Liver (tissue), 9 donors: Measurements from ENCODE around the gene SS18L1. TPM values are rescaled to one million over a fixed set of nuclear protein-coding genes. Genes with fewer than 3 reads are reported as not detected.

ENCODE experiments used
- DNase-seq: peaks from one replicate; pipeline ENCODE4 v3.0.0-alpha.2; 2017; ENCODE audit warnings: low spot score
- H3K27ac ChIP-seq, 2 donors: one replicate each; pipeline ENCODE4 v1.7.0; 2013; ENCODE audit warnings: inconsistent platforms in 2 of 2, low read length in 2 of 2, control low read depth in 1 of 2, low read depth in 1 of 2, mild to moderate bottlenecking in 1 of 2
- H3K27me3 ChIP-seq, 4 donors: one replicate each; pipeline versions ENCODE4 v1.6.1 to v1.7.0; 2013; ENCODE audit warnings: low read length in 3 of 4, inconsistent platforms in 1 of 4, mild to moderate bottlenecking in 1 of 4, moderate library complexity in 1 of 4; ENCODE audit not compliant: control insufficient read depth in 4 of 4, insufficient read depth in 4 of 4
- H3K36me3 ChIP-seq, 4 donors: one replicate each; pipeline versions ENCODE4 v1.6.1 to v1.7.0; 2013; ENCODE audit warnings: low read length in 3 of 4, mild to moderate bottlenecking in 3 of 4, low read depth in 1 of 4, moderate library complexity in 1 of 4; ENCODE audit not compliant: control insufficient read depth in 4 of 4, insufficient read depth in 3 of 4
- H3K4me1 ChIP-seq, 4 donors: one replicate each; pipeline versions ENCODE4 v1.6.1 to v1.7.0; 2013; ENCODE audit warnings: low read length in 3 of 4, mild to moderate bottlenecking in 3 of 4, moderate library complexity in 1 of 4; ENCODE audit not compliant: control insufficient read depth in 4 of 4, insufficient read depth in 4 of 4
- H3K4me3 ChIP-seq, 3 donors: one replicate each; pipeline versions ENCODE4 v1.6.1 to v1.7.0; 2013; ENCODE audit warnings: low read length in 3 of 3, control low read depth in 1 of 3, low read depth in 1 of 3, mild to moderate bottlenecking in 1 of 3
- H3K9ac ChIP-seq, 2 donors: one replicate each; pipeline ENCODE4 v1.7.0; 2013; ENCODE audit warnings: low read length in 2 of 2, mild to moderate bottlenecking in 2 of 2, moderate library complexity in 2 of 2, control low read depth in 1 of 2, low read depth in 1 of 2
- H3K9me3 ChIP-seq, 4 donors: one replicate each; pipeline versions ENCODE4 v1.6.1 to v1.7.0; 2013; ENCODE audit warnings: low read length in 3 of 4; ENCODE audit not compliant: control insufficient read depth in 4 of 4
- CTCF ChIP-seq: fragments of 150-350 bp; IDR thresholded peaks from 2 replicates; pipeline ENCODE4 v1.5.1; 2017; ENCODE audit warnings: improper control_type of control experiment, low read depth, low read length; ENCODE audit not compliant: missing input control
- EGR1 ChIP-seq, 2 donors: IDR thresholded peaks; 2 replicates each; pipeline ENCODE4 v1.6.1; 2016 to 2018; ENCODE audit warnings: antibody characterized with exemption in 2 of 2, low read depth in 2 of 2
- FOXA1 ChIP-seq: IDR thresholded peaks from 2 replicates; pipeline ENCODE4 v1.6.1; 2016; ENCODE audit warnings: antibody characterized with exemption
- FOXA2 ChIP-seq: IDR thresholded peaks from 2 replicates; pipeline ENCODE4 v1.6.1; 2016; ENCODE audit warnings: antibody characterized with exemption
- GABPA ChIP-seq, 2 donors: IDR thresholded peaks in 1 of 2; conservative IDR thresholded peaks in 1 of 2; 2 replicates each; pipeline ENCODE4 v1.6.1; 2016; ENCODE audit warnings: antibody characterized with exemption in 2 of 2, mild to moderate bottlenecking in 1 of 2, moderate library complexity in 1 of 2
- HNF4A ChIP-seq, 2 donors: conservative IDR thresholded peaks; 2 replicates each; pipeline ENCODE4 v1.6.1; 2016; ENCODE audit warnings: antibody characterized with exemption in 2 of 2, mild to moderate bottlenecking in 2 of 2
- JUND ChIP-seq, 2 donors: IDR thresholded peaks; 2 replicates each; pipeline ENCODE4 v1.6.1; 2016; ENCODE audit warnings: antibody characterized with exemption in 2 of 2
- RAD21 ChIP-seq, 2 donors: IDR thresholded peaks; 2 replicates each; pipeline ENCODE4 v1.6.1; 2016; ENCODE audit warnings: antibody characterized with exemption in 2 of 2, mild to moderate bottlenecking in 2 of 2
- REST ChIP-seq: IDR thresholded peaks from 2 replicates; pipeline ENCODE4 v1.6.1; 2016; ENCODE audit warnings: antibody characterized with exemption, mild to moderate bottlenecking
- RXRA ChIP-seq, 2 donors: IDR thresholded peaks; 2 replicates each; pipeline ENCODE4 v1.6.1; 2017 to 2018; ENCODE audit warnings: antibody characterized with exemption in 2 of 2, mild to moderate bottlenecking in 1 of 2
- SP1 ChIP-seq: IDR thresholded peaks from 2 replicates; pipeline ENCODE4 v1.6.1; 2018; ENCODE audit warnings: antibody characterized with exemption, mild to moderate bottlenecking
- YY1 ChIP-seq: IDR thresholded peaks from 2 replicates; pipeline ENCODE4 v1.6.1; 2016; ENCODE audit warnings: antibody characterized with exemption, mild to moderate bottlenecking
- WGBS: extraction: QIAGEN DNeasy Blood & Tissue Kit; methylation state at CpG from one replicate; pipeline ENCODE4 v1.1.7; 2013; 5-methylcytosine and 5-hydroxymethylcytosine counted together
- polyA plus RNA-seq, 2 donors: library from polyadenylated mRNA; stranded (reverse) in 1 of 2; unstranded in 1 of 2; fragments of 200-250 nt in 1 of 2; fragments of >200 nt in 1 of 2; fragmentation: Nextera tagmentation in 1 of 2; extraction: Ambion mirVana in 1 of 2; gene quantifications; one replicate each; pipeline versions ENCODE4 v1.2.1 to v1.2.3, GENCODE V29; 2013 to 2015
- total RNA-seq, 2 donors: library from RNA; depleted of rRNA; stranded (reverse); fragments of >200 nt; gene quantifications; one replicate each; pipeline ENCODE4 v1.2.3, GENCODE V29; 2014
- TF ChIP-seq, protein P1 (sequence below): IDR thresholded peaks from 2 replicates; pipeline ENCODE4 v1.6.1; 2016; ENCODE audit warnings: antibody characterized with exemption
- TF ChIP-seq, protein P2 (sequence below): IDR thresholded peaks from 2 replicates; pipeline ENCODE4 v1.6.1; 2016; ENCODE audit warnings: antibody characterized with exemption
- donor health status: healthy.
- donor health status: healthy.
- donor health status: healthy.
- donor health status: healthy.
- donor health status: healthy.

The SS18L1 gene
- total and polyA plus RNA-seq, 4 donors = 6.1 to 24.3 (median 16.7) TPM

DNA sequence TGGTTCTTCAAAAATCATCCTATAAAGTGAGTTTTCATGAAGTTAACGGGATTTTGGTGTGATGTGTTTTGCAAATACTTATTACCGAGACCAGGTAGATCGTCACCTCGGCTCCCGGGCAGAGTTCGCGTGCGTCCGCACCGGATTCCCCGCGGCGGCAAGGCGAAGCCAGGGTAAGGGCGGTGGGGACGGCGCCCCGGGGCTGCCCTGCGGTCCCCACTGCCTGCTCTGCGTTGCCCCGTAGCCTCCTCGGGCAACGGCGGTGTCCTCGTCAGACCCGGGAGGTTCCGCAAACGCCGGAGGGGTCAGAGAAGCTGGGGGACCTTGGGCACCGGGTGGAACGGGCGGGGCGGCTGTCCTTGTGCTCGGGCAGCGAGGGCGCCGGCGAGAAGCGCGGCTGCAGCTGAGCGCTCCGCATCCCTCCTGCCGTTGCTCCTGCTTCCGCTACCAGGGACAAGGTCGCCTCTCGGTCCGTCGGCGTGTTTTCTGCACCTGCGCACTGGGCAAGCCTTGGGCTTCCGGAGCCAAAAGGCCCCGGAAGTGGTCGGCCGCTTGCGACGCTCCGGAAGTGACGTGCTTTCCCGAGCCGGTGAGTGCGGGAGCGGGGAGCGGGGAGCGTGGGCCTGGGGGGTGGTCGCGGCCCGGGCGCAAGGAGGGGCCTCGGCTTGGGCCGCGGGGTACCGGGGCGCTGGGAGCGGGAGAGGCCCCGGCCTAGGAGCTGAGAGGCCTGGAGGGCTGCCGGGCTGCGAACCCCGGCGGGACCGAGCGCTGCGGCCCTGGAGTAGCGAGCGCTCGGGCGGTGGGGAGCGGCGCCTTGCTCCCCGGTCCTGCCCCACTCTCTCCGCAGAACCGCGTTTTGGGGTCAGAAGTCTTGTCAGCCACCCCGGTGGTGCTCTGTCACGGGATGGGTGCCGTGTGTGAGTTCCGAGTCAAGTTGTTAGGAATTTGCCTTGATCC lies 39.2 kb downstream of the SS18L1 start, which contains the start of gene MTG2:
TSS of gene MTG2 (plus strand) at position 560 of the 957 bp plus-strand sequence. CDS start 10,393 bp downstream, outside the sequence.
- peak within 1 kb of the TSS; percentile 87 to 98 for H3K27ac ChIP-seq
- peak within 1 kb of the TSS; percentile 88 to 97 for H3K9ac ChIP-seq
- peaks cover 7 to 57% (median 37%) of the 10 kb centered on the region in 4 donors for H3K4me1 ChIP-seq
- DNase-seq = peak; percentile 93
- no peaks in the 10 kb centered on the region for H3K27me3 ChIP-seq
- H3K9me3 ChIP-seq = no peaks in the 10 kb centered on the region
- under 1% methylated on average over 96 of the region's 96 CpGs for WGBS
- peak; percentile 78 for TF ChIP-seq YY1
- TF ChIP-seq HNF4A (conservative IDR thresholded peaks at IDR 0.05) = peak in 1 of 2 donors; percentile 38
- TF ChIP-seq REST = peak; percentile 91
- TF ChIP-seq JUND (IDR thresholded peaks at IDR 0.05) = no peak
- TF ChIP-seq GABPA (IDR thresholded peaks at IDR 0.05 in 1 of 2, conservative IDR thresholded peaks at IDR 0.05 in 1 of 2) = peak; percentile 90 to 97
- no peak for TF ChIP-seq FOXA2
- peak; percentile 39 for TF ChIP-seq SP1
- TF ChIP-seq FOXA1 = peak; percentile 12
- TF ChIP-seq EGR1 (IDR thresholded peaks at IDR 0.05; ENCODE audit: low read depth in 2 of 2) = peak in 1 of 2 donors; percentile 53
- TF ChIP-seq RAD21 (IDR thresholded peaks at IDR 0.05) = peak; percentile 12 to 45
- TF ChIP-seq RXRA (IDR thresholded peaks at IDR 0.05) = peak in 1 of 2 donors; percentile 33
- H3K4me3 ChIP-seq = peak within 1 kb of the TSS; percentile 83 to 95 (median 91)
- H3K36me3 ChIP-seq = peaks cover 0 to 4% (median 0%) of the 10 kb centered on the region in 4 donors

DNA sequence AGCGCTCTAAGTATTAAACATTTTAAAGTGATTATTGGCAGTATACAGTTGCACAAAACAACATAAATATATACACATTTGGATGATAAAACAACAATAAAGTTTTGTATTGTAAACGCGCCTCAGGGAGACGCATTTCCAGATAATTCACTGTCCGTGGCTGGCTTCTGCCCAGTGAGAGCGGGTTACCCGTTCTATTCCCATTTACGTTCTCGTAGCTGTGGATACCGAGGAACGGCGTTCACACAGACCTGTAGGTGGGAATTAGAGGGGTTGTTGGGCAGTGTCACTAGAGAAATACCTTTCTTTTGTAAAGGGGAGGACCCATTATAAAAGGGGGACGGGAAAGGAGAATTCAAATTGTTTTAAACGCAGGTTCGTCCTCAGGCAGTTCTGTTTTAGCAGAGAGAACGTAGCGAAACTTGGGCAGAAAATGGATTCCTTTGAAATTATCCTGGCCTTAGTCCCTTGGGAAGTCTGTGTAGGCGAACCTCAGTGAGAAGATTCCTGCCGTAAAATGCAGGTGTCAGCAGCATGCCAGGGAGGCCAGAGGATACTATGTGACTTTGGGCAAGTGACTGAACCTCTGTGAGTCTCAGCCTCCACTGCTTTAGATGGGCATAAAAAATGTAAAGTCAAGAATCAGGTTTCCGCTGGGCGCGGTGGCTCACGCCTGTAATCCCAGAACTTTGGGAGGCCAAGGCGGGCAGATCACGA lies 40.0 kb downstream of the SS18L1 start:
- Histone ChIP-seq H3K4me3 (peak overlapping the region; percentile 83 to 95 (median 91)), H3K4me1 (peaks cover 7 to 55% (median 36%) of the 10 kb centered on the region in 4 donors), H3K9me3 (no peaks in the 10 kb centered on the region), H3K27me3 (no peaks in the 10 kb centered on the region), H3K9ac (peak overlapping the region; percentile 88 to 97), H3K36me3 (peaks cover 0 to 4% (median 0%) of the 10 kb centered on the region in 4 donors), H3K27ac (peak overlapping the region; percentile 87 to 98)
- WGBS = 25% methylated on average over 25 of the region's 25 CpGs
- TF ChIP-seq CTCF (no peak), HNF4A (conservative IDR thresholded peaks at IDR 0.05) (no peak)
- TF ChIP-seq, protein P1, sequence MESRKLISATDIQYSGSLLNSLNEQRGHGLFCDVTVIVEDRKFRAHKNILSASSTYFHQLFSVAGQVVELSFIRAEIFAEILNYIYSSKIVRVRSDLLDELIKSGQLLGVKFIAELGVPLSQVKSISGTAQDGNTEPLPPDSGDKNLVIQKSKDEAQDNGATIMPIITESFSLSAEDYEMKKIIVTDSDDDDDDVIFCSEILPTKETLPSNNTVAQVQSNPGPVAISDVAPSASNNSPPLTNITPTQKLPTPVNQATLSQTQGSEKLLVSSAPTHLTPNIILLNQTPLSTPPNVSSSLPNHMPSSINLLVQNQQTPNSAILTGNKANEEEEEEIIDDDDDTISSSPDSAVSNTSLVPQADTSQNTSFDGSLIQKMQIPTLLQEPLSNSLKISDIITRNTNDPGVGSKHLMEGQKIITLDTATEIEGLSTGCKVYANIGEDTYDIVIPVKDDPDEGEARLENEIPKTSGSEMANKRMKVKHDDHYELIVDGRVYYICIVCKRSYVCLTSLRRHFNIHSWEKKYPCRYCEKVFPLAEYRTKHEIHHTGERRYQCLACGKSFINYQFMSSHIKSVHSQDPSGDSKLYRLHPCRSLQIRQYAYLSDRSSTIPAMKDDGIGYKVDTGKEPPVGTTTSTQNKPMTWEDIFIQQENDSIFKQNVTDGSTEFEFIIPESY = no peak
- TF ChIP-seq, protein P2, sequence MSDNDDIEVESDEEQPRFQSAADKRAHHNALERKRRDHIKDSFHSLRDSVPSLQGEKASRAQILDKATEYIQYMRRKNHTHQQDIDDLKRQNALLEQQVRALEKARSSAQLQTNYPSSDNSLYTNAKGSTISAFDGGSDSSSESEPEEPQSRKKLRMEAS = no peak
- DNase-seq = no peak
